ENCODE measurements around the gene HOXD11. TPM values are rescaled to one million over a fixed set of nuclear protein-coding genes. Genes with fewer than 3 reads are reported as not detected.

The HOXD11 gene
- total RNA-seq, 1 donor, result not detected

DNA sequence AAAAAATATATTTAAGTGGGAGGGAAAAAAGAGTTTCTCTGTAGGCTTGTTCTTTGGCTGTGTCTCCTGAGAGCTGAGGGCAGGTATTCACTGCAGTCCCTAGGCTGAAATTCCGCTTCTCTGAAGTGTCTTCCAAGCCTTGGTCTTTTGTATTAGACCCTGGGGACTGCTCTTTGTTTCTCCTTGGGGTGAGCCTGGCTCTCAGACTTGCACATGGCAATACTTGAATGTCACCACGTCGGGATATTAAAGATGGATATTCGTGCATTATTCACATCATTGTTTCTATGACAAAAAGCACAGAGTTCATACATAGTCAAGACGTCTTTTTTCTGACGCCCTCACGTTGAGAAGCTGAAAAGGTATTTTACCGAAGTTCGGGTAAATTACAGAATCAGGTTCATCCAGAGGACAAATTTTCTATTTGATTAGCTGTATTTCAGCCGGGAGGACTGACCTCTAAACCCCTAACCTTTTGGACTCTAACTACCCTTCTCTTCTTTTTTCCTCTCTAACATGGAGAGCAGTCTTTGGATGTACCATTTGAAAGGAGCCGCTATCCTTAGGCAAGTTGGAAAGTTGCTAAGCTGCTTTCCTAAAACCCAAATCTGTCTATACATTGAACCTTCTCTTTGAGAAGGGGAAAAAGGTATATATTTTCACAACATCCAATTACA is 47.6 kb downstream of the HOXD11 start:
- TF ChIP-seq, protein P1, sequence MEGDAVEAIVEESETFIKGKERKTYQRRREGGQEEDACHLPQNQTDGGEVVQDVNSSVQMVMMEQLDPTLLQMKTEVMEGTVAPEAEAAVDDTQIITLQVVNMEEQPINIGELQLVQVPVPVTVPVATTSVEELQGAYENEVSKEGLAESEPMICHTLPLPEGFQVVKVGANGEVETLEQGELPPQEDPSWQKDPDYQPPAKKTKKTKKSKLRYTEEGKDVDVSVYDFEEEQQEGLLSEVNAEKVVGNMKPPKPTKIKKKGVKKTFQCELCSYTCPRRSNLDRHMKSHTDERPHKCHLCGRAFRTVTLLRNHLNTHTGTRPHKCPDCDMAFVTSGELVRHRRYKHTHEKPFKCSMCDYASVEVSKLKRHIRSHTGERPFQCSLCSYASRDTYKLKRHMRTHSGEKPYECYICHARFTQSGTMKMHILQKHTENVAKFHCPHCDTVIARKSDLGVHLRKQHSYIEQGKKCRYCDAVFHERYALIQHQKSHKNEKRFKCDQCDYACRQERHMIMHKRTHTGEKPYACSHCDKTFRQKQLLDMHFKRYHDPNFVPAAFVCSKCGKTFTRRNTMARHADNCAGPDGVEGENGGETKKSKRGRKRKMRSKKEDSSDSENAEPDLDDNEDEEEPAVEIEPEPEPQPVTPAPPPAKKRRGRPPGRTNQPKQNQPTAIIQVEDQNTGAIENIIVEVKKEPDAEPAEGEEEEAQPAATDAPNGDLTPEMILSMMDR (IDR thresholded peaks at IDR 0.05; ENCODE audit: insufficient read depth, low read length), result no peak
- H3K4me3 ChIP-seq (ENCODE audit: low read depth, low read length), result no peak overlapping the region
- no peak for DNase-seq (ENCODE audit: low read depth)

DNA sequence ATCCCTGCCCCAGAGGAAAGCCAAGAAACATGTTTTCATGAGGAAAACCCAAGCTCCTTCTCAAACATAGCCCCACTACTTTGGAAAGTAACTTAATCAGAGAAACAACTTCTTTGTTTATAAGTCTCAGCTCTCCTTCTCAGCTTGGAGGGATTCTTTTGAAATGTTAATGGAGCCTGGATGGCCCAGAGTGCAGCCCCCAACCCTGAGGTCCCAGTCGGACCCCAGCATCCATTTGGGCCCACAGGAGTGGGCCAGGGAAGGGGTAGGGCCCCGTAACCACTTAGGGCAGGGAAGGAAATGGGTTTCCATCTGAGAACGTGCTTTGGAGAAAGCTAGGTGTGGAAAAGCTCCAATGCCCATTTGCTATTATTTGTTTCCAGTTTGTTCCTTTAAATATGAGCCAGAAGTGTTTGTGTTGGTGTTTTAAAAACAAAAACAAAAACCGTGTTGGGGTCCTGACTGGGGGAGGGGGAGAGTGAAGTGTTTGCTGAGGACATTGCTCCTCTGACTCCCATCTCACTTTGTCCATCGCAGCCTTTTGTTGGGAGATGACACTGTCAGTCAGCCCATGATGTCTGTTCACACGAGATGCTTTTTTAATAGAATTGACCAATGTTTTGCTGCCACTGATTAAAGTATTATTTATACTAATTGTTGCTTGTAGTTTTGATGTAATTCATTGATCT is 48.4 kb downstream of the HOXD11 start:
- TF ChIP-seq, protein P1 (IDR thresholded peaks at IDR 0.05; ENCODE audit: insufficient read depth, low read length), result no peak
- DNase-seq (ENCODE audit: low read depth), result no peak

DNA sequence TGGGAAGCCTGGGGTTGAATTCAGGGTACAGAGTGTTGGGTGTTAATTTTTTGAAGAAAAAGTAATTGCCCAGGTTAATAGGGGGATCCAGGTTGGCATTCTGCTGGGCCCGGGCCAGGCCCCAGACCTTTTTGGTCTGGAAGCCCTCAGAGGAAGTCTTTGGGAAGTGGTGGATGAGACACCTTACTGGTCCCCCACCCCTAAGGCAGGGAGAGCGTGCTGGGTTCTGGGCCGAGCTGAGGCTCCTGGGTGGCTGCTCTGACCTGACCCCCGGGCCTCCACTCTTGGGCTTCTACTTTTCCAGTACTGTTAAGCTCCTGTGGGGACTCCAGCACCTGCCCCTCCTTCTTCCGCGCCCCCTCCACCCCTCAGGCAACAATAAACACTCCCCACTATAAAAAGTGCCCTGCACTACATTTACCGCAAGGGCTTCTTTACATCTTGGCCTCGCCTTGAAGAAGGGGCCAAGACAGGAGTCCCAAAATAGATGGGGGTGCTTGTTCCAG is 49.3 kb downstream of the HOXD11 start:
- TF ChIP-seq, protein P1 (IDR thresholded peaks at IDR 0.05; ENCODE audit: insufficient read depth, low read length), result no peak
- no peak for DNase-seq (ENCODE audit: low read depth)
- H3K4me3 ChIP-seq (ENCODE audit: low read depth, low read length), result no peak overlapping the region

More for the DNA sequence above, 48.4 kb downstream of the HOXD11 start:
- no peak overlapping the region for H3K4me3 ChIP-seq (ENCODE audit: low read depth, low read length)

DNA sequence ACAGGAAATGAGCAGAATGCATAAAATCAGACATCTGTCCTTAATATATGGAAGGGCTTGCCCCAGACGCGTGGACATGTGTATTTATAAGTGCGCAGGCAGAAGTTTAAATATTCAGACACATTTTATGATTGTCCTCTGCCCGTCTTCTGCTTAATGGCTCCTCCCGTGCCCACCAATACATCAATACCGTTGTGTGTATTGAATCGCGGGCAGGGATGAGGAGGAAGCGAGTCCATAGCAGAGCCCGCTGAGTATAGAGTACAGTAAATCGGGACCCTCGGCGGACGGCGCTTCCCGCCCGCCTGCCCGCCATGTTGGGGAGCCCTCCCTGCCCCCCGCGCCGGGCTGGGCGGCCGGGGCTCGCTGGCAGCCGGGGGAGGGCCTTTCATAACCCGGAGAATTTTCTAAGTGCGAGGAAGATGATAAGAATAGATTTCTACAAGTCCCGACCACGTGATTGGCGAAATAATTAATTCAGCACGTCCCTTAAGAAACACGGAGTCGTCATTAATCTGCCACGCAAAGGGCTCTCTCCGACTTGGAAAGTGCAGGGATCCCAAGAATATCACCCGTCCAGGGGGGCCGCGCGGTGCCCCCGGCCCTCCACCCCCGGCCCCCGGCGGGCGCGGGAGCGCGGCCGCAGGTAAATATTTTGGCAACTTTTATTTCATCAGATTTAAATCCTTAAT is 49.9 kb downstream of the HOXD11 start, which contains the start of gene HOXD3:
HOXD3 (plus strand) TSS at position 501 of the 692 bp plus-strand sequence. CDS start 11,808 bp downstream, outside the sequence.
- TF ChIP-seq, protein P1 (IDR thresholded peaks at IDR 0.05; ENCODE audit: insufficient read depth, low read length), result no peak
- no peak within 1 kb of the TSS for H3K4me3 ChIP-seq (ENCODE audit: low read depth, low read length)
- DNase-seq (ENCODE audit: low read depth), result no peak

DNA sequence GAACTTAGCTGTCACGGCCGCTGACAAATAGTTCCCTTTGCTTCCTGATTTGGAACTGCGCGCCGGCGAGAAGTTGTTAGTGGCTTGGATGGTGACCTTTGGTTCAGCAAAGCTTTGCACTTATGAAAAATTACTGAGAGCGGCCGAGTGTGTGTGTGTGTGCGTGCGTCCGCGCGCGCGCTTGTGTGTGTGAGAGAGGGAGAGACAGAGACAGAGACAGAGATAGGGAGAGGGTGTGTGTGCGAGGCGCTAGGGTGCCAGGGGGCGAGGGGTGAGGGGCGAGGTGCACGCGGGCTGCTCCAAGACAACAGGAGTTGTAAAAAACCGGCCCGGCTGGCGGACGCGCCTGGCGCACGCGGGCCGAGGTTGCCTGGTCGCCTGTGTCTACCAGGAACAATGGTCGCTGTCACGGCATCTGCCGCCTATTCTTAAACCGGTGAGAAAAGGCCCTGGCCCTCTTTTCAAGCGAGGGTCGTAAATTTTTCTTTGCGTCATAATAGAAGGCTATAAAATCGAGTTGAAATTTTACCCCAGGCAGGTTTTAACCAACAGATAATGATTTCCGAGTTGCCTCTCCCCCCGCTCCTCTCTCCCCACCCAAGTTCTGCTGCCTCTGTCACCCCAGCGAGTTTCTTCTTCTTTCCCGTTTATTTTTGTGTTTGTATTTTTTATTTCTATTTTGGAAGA is 50.6 kb downstream of the HOXD11 start:
- TF ChIP-seq, protein P1 (IDR thresholded peaks at IDR 0.05; ENCODE audit: insufficient read depth, low read length), result no peak
- no peak for DNase-seq (ENCODE audit: low read depth)
- no peak overlapping the region for H3K4me3 ChIP-seq (ENCODE audit: low read depth, low read length)

DNA sequence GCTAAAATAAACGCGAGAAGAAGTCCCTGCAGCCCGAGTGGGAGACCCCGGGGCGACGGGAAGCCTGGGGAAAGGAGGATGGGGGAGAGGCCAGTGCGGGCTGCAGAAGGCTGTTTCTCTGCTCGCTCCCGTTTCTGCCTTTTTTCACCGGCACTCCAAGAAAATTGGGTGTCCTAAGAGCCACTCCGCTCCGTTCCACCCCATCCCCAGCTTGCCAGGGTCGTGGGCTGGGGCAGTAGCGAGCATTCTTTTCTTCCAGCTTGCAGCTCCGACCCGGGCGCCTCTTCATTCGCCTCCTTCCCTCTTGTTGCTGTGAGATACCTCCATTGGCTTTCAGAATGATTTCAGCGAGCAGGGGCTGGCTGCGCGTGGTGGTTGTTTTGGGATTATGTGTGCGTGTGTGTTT is 51.1 kb downstream of the HOXD11 start:
- TF ChIP-seq, protein P1 (IDR thresholded peaks at IDR 0.05; ENCODE audit: insufficient read depth, low read length), result no peak
- DNase-seq (ENCODE audit: low read depth), result no peak
- H3K4me3 ChIP-seq (ENCODE audit: low read depth, low read length), result no peak overlapping the region

Measured in fibroblast of the aortic adventitia (primary cell).